Measurements from ENCODE around the gene TMEM107. TPM values are rescaled to one million over a fixed set of nuclear protein-coding genes. Genes with fewer than 3 reads are reported as not detected.
A peak's percentile ranks its signal among the peaks of the same experiment; 100 is the strongest.

The TMEM107 gene
- total and polyA plus RNA-seq, 2 experiments from 2014 or later, result 40.7 to 54.6 TPM

DNA sequence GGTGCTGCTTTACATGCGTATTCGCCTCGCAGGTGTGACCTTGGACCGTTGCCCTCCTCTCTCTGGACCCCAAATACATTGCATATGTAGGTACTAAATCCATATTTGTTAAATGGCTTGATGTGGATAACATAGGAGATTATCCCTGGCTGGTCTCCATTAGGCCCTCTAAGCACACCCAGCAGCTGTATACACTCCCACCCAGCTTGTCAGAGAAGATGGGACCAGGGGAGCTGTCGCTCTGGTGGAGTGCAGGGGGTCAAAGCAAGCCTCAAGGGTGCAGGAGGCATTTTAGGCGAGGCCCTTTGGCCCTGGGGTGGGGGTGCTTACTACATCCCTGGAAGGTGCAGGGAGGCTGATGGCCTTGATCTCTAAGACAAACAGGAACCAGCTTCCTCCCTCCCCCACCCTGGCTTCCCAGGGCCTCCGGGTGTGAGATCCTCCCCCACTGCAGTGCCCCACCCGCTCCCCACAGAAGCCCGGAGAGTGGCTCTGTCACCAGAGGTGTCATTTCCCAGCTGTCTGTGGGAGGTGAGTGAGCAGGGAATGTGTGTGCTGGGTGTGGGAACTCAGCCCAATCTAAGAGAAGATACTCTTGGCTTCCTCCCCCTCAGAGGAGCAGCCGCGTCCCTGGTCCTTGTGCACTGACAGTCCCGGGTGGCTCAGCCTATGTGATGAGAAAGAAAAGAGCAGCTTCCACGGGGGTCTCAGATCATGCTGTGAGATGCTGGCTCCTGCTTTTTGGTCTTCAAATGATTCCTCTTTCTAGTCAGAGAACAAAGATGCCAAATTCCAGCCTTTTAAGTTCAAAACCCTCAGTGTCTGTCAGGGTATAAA, 12.0 kb downstream of the TMEM107 start:
- Histone ChIP-seq H3K36me3 (peaks cover 5% of the 10 kb centered on the region), H3K9me3 (ENCODE audit: low read depth) (no peaks in the 10 kb centered on the region), H3K4me1 (ENCODE audit: low read depth) (peaks cover 16% of the 10 kb centered on the region), H3K4me3 (no peak overlapping the region), H3K27me3 (no peaks in the 10 kb centered on the region), H3K27ac (peak overlapping the region; percentile 96)
- TF ChIP-seq, protein P1, sequence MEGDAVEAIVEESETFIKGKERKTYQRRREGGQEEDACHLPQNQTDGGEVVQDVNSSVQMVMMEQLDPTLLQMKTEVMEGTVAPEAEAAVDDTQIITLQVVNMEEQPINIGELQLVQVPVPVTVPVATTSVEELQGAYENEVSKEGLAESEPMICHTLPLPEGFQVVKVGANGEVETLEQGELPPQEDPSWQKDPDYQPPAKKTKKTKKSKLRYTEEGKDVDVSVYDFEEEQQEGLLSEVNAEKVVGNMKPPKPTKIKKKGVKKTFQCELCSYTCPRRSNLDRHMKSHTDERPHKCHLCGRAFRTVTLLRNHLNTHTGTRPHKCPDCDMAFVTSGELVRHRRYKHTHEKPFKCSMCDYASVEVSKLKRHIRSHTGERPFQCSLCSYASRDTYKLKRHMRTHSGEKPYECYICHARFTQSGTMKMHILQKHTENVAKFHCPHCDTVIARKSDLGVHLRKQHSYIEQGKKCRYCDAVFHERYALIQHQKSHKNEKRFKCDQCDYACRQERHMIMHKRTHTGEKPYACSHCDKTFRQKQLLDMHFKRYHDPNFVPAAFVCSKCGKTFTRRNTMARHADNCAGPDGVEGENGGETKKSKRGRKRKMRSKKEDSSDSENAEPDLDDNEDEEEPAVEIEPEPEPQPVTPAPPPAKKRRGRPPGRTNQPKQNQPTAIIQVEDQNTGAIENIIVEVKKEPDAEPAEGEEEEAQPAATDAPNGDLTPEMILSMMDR (IDR thresholded peaks at IDR 0.05; ENCODE audit: low read depth, low read length), result no peak
- peak; percentile 34 to 50 for DNase-seq (ENCODE audit: low read depth in 1 of 2, low spot score in 1 of 2)

DNA sequence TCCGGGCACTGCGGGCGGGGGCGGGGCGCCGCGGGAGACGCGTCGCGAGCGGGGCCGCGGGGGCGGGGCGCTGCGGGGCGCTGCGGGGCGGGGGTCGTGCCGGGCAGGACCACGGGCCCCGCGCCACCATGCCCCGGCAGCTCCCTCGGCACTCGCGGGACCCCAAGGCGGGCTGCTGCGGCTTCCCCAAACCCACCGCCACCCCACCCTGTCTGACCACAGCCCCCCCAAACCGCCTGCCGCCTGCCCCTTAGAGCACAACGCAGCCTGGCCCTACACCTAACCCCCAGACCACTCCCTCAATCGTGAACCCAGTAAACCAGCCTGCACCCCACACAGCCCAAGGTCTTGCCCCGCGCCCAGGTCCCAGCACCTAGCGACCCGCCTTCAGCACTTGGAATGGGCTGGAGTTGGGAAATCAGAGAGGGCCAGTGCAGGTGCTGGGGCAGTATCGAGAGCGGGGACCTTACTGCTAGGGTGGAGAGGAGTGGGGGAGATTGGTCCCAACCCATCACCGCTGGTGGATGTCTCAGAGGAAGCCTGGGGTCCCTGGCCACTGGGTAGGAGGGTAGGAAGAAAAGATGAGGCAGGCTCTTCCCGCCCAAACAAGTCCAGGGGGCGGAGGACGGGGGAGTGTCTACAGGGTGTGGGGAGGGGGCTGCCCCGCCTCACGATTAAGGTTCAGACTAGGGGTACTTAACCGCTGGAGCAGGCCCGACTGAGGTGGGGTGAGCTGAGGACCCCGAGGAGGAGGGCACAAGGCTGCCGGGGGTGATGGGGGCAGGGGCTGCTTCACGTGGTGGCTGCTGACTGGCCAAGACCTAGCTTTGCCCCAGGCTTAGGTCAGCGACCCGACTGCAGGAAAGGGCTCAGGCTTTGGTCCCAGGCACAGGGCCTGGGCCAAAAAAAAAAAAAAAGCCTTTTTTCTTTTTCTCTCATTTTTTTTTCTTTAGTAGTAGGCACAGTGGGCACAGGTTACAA, 12.9 kb downstream of the TMEM107 start:
- H3K9me3 ChIP-seq (ENCODE audit: low read depth), result no peaks in the 10 kb centered on the region
- H3K36me3 ChIP-seq, result peaks cover 5% of the 10 kb centered on the region
- H3K4me3 ChIP-seq, result peak overlapping the region; percentile 100
- peaks cover 16% of the 10 kb centered on the region for H3K4me1 ChIP-seq (ENCODE audit: low read depth)
- H3K27ac ChIP-seq, result peak overlapping the region; percentile 96
- no peaks in the 10 kb centered on the region for H3K27me3 ChIP-seq
- peak in 1 of 2 donors; percentile 32 for DNase-seq (ENCODE audit: low read depth in 1 of 2, low spot score in 1 of 2)
- TF ChIP-seq, protein P1 (IDR thresholded peaks at IDR 0.05; ENCODE audit: low read depth, low read length), result no peak

- TF ChIP-seq, protein P1 (IDR thresholded peaks at IDR 0.05; ENCODE audit: low read depth, low read length), result no peak
- H3K9me3 ChIP-seq (ENCODE audit: low read depth), result no peaks in the 10 kb centered on the region
- peaks cover 5% of the 10 kb centered on the region for H3K36me3 ChIP-seq
- no peaks in the 10 kb centered on the region for H3K27me3 ChIP-seq
- H3K4me3 ChIP-seq, result peak within 1 kb of the TSS; percentile 100
- peaks cover 16% of the 10 kb centered on the region for H3K4me1 ChIP-seq (ENCODE audit: low read depth)
- H3K27ac ChIP-seq, result peak within 1 kb of the TSS; percentile 96
- DNase-seq (ENCODE audit: low read depth in 1 of 2, low spot score in 1 of 2), result peak; percentile 79 to 87
These were observed 13.8 kb downstream of the TMEM107 start, which contains the start of gene VAMP2 for GRCh38 chr17:8162233-8162996. Gene VAMP2, minus strand, starts transcription at chr17:8162948. Its CDS starts 69 bp downstream, at chr17:8162879.

GRCh38 chr17:8161289-8162232, 14.6 kb downstream of the TMEM107 start:
- Histone ChIP-seq H3K4me1 (ENCODE audit: low read depth) (peaks cover 16% of the 10 kb centered on the region), H3K36me3 (peaks cover 5% of the 10 kb centered on the region)
- TF ChIP-seq, protein P1 (IDR thresholded peaks at IDR 0.05; ENCODE audit: low read depth, low read length), result no peak

More at GRCh38 chr17:8161289-8162232, 14.6 kb downstream of the TMEM107 start:
- H3K9me3 ChIP-seq (ENCODE audit: low read depth), result no peaks in the 10 kb centered on the region
- peak overlapping the region; percentile 96 for H3K27ac ChIP-seq
- no peaks in the 10 kb centered on the region for H3K27me3 ChIP-seq
- peak overlapping the region; percentile 100 for H3K4me3 ChIP-seq
- DNase-seq (ENCODE audit: low read depth in 1 of 2, low spot score in 1 of 2), result no peak
